G401 (cell line): ENCODE measurements around the gene MVK. TPM values are rescaled to one million over a fixed set of nuclear protein-coding genes. Genes with fewer than 3 reads are reported as not detected.
"Not testable (repeated sequence)": the region's sequence is repeated elsewhere in the genome, so short reads cannot be mapped to it uniquely, and the experiment has no call there.

Experiments used
- DNase-seq: peaks from one replicate; pipeline ENCODE4 v3.0.0-alpha.2; 2015; ENCODE audit warnings: low spot score
- in situ Hi-C: cut with HindIII; loops from 2 replicates; pipeline ENCODE4 v1.10.0; 2016; ENCODE audit warnings: low sequenced_read_pairs, mixed read lengths
- total RNA-seq: library from RNA; depleted of rRNA; stranded (reverse); fragments of >200 nt; shearing (Covaris generic); gene quantifications from 2 replicates; pipeline ENCODE4 v1.2.3, GENCODE V29; 2014

Gene MVK
- total RNA-seq, 1 experiment from 2014 or later, result 37.4 TPM

DNA sequence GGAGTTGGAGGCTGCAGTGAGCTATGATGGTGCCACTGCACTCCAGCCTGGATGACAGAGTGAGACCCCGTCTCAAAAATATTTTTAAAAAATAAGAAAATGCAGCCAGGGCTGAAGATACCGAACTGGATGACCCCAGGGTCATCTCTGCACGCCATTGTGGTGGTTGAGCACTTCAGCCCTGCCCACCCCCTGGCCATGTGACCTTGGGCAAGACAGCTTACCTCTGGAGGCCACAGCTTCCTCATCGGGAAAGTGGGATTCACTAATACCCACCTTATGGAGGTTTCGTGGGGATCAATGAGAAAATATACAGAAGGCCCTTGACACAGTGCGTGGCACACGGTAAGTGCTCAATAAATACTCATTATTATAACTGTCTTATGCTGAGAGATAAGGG lies 25.5 kb downstream of the MVK start:
- in situ Hi-C loops, result no loop called here
- DNase-seq, result no peak

DNA sequence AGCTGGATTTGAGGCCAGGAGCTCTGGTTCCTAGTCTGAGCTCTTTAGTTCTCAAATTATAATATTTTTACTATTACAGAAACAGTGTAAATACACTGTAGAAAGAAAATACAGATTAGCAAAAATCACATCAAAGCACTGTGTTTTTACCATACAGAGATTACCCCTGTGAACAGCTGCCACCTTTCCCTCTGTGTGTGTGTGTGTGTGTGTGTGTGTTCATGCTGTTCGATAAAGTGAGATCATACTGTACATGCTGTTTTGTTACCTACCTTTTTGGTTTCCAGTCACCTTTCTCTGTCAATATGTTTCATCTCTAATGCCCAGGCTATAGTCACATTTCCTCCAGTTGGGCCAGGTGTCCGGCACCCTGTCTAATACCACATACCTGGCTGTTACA lies 26.9 kb downstream of the MVK start:
- no peak for DNase-seq
- in situ Hi-C loops, result no loop called here

DNA sequence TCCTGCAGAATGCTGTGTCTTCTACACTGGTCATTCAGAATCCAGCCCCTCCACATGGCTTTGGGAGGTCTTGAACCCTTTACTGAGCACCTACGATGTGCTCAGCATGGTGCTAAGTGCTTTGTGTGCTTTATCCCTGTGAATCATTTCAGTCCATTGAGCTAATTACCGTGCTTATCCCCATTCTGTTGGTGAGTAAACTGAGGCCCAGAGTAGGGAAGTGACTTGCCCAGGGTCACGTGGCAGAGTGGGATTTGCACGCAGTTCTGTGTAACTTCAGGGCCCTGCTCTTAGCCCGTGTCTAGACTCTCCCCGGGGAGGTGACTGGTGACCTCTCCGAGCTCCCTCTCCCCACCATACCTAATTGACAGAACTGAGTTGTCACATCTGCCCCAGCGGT lies 27.4 kb downstream of the MVK start:
- in situ Hi-C loops, result no loop called here
- no peak for DNase-seq

DNA sequence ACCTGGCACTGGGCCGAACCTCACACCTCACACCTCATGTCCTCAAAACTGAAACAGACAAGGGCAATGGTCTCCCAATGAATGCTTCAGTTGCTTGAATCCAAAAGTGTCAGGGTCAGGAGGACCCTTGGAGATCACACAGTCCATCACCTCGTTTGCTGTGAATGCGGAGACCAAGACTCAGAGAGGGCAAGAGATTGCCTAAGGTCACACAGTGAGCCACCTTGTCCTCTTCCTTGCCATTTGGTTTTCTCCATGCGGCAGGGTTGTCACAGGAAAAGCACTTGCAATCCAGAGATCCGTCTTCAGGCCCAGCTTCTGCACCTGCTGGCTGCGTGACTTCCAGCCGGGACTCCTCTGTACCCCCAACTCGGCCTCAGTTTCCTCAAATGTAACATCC lies 28.0 kb downstream of the MVK start:
- in situ Hi-C loops, result no loop called here
- DNase-seq, result no peak

DNA sequence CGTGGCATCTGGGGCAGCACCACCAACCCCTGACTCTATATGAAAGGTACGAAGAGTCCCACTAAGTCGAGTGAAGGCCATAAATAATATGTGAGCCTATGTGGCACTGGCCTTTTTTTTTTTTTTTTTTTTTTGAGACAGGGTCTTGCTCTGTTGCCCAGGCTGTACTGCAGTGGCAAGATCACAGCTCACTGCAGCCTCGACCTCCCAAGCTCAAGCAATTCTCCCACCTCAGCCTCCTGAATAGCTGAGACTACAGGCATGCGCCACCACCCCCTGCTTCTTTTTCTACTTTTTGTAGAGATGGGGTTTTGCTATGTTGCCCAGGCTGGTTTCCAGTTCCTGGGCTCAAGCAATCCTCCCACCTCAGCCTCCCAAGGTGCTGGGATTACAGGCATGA lies 28.5 kb downstream of the MVK start:
- DNase-seq, in situ Hi-C loops: not testable (repeated sequence)

DNA sequence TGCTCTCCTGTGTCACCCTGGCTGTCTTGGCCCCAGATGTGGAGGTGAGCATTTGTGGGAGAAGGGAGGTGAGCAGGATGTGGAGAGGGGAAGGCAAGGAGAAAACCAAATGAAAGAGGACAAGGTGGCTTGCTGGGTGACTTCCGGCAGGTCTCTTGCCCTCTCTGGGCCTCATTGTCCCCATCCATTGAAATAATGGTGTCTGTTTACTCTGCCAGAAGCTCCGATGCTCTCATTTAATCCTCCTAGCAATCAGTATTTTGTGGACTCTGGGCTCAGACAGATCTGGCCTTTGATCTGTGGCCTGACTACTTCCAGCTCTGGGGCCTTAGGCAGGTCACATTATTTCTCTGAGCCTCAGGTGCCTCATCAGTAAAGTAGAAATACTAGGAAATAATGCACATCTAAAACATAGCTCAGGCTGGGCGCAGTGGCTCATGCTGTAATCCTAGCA lies 30.6 kb downstream of the MVK start:
- DNase-seq, result no peak
- in situ Hi-C loops, result no loop called here

DNA sequence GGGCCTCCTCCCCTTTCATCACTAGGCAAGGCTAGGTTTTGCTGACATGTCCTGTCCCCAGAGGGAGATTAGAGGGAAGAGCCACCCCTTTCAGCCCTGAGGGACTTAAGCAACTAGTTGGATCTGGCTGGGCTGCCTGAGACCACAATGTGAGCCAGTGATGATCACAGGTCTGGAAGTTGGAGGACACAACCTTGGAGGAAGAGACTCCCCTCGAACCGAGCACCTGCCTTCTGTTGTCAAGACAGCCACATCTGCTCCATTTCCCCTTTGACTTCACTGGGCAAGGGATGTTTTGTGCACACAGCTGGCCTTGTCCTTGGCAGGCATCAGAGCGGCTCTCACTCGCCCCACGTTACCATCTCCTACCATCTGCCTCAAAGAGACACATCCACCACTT lies 31.4 kb downstream of the MVK start:
- no peak for DNase-seq
- in situ Hi-C loops, result no loop called here

DNA sequence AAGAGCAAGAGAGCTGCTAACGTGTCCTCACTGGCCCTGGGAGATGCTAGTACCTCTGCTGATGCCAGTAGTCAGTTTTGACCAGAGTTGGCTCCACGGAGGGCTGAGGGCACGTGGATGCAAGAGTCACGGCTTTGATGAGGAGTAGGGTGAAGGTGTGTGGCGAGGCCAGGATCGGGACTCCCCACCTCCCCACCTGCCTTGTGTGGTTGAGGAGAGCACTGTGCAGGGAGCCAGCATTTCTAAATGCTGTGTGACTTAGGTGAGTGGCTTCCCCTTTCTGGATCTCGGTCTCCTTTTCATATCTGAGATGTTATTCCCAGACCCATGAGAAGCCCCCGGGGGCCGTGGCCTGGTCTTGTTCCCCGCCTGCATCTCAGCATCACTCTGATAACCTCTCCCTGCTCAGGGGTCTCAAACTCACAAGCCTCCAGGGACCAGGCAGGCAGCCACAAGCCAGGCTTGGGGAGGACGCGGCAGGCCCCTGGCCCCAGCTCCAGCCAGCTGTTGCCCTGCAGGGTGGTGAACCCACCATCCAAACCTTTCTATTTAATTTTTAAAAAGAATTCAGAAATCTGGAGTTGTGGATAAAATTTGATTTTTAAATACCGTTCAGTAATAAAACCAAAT lies 32.1 kb downstream of the MVK start:
- no peak for DNase-seq
- in situ Hi-C loops, result no loop called here

DNA sequence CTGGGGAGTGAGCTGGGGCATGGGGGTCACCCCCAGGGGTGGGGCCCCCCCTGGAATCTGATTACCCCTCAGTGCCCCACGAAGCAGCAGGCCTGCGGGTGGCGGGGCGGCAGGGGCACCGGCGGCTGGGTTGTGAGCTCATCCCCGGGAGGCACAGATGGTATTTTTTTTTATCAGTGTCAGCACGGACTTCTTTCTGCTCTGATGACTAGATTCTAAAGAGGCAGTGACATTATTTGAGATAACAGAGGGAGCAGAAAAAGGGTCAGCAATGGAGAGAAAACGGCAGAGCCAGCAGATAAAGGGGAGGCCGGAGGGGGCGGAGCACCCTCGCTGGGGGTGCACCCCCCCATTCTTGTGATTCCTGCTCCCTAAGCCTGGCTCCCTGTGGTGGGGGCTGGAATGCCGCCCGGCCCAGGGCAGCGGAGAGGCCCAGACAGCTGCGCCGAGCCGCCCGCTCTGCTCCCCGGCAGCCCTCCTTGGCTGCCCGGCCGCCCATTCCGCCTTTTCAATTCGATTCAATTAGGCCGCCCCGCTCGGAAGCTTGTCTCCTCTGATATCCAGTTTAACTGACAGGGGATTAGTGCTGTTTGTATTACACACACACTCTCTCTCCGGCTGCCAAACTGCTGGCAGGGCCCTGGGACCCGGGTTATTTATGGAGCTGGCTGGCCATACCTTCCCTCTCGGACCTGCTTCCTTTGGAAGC lies 32.9 kb downstream of the MVK start:
- in situ Hi-C loops, result no loop called here
- DNase-seq, result peak; percentile 55

DNA sequence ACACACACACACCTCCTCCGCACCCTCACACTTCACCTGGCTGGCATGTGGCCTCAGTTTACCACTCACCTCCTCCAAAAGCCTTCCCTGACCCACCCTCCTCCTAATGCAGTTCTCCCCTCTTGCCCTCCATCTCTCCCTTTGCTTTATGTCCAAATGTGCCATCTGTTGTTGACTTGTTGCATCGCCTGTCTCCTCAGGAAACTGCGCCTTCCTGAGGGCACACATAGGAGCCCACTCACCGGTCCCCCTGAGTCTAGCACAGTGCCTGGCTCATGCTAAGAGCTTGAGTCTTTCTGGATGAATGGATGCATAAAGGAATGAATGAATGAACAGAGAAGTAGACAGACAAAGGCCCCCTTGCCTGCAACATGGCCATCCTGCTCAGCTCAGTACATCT lies 34.0 kb downstream of the MVK start:
- in situ Hi-C loops, result no loop called here
- DNase-seq, result no peak

DNA sequence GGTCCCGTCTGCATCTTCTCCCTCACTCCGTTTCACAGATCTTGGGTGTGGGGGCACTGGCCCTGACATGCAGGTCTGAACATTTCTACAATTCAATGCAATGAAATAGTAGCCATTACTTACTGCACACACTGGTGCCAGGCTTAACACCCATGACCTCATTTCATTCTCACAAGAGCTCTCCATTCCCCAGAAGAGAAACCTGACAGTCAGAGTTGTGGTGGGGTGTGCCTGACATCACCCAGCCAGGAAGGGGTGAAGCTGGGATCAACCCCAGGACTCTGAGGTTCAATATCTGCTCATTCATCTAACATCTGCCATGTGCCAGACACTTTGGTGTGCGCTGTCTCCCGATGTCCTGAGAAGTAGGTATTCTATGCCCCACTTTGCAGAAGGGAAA lies 34.7 kb downstream of the MVK start:
- in situ Hi-C loops, result no loop called here
- no peak for DNase-seq

DNA sequence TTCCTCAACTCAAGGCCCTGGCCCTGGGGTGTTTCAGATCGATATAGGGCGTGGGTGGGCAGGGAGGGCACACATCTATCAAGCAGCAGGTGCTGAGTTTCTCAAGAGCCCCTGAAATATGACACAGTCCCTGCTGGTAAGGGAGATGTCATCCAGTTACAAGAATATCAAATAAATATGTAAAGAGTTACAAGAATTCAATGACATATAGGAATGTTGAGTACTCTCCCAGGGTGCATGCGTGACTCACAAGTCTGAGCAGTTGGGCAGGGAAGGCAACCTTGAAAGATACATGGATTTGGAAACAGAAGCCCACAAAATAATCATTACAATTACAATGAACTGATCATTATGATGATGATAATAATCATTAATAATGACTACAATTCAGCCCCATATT lies 35.2 kb downstream of the MVK start:
- in situ Hi-C loops, result no loop called here
- DNase-seq, result no peak

DNA sequence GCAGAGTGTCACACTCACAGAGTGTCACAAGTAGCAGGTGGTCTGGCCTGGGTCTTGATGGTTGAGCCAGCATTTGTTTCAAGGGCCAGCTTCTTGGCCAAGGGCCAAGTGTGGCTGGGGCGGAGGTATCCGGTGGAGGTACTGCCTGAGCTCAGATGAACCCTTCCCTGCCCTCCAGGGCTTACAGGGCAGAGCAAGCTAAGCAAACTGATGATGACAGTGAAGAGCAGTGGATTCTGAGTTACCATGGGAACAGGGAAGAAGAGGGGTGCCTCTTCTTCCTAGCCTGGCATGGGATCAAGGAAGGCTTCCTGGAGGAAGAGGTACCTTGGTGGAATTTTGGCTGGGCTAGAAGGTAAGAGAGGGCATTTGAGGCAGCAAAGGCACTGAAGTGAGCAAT lies 35.7 kb downstream of the MVK start:
- in situ Hi-C loops, result no loop called here

DNA sequence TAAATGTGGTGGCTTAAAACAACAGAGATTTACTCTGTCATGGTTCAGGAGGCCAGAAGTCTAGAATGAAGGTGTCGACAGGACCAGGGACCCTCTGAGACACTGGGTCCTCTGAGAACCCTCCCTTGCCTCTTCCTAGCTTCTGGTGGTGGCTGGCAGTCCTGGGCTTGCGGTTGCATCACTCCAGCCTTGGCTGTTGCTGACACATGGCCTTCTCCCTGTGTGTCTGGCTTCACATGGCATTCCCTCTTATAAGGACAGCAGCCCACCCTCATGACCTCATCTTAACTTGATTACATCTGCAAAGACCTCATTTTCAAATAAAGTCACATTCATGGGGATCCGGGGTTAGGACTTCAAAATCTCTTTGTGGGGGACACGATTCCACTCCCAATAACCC lies 36.9 kb downstream of the MVK start:
- no peak for DNase-seq
- in situ Hi-C loops, result no loop called here

More for the DNA sequence above, 35.7 kb downstream of the MVK start:
- no peak for DNase-seq

DNA sequence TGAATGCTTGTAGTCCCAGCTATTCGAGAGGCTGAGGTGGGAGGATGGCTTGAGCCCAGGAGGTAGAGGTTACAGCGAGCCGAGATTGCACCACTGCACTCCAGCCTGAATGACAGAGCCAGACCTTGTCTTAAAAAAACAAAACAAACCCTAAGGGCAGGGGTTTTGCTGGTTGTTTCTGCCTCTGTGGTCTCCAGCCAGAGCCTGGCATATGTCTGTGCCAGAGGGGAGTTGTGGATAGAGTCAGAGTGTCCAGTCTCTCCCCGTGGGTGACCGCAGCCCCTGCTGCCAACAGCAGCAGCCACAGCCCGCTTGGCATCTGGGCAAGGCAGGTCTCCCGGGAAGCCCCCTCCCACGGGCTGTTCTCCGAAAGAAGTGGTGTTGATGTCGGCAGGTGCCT lies 37.6 kb downstream of the MVK start:
- DNase-seq, result no peak
- in situ Hi-C loops, result no loop called here

DNA sequence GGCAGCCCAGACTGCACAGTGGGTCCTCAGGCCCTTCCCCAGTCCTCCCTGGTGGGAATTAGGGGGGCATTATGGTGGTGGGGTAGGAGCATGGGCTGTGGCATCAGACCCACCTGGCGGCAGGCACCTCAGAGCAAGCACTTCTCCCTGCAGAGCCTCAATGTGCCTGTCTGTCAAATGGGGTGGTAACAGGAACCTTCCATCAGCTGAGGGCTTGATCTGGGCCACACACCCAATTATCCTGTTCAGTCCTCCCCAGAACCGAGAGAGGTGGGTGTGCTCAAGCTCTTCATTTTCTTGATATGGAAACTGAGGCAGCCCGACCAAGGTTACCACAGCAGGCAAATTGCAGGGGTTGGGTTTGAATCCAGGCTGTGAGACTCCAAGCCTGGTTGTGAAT lies 38.4 kb downstream of the MVK start:
- DNase-seq, result no peak
- in situ Hi-C loops, result no loop called here

DNA sequence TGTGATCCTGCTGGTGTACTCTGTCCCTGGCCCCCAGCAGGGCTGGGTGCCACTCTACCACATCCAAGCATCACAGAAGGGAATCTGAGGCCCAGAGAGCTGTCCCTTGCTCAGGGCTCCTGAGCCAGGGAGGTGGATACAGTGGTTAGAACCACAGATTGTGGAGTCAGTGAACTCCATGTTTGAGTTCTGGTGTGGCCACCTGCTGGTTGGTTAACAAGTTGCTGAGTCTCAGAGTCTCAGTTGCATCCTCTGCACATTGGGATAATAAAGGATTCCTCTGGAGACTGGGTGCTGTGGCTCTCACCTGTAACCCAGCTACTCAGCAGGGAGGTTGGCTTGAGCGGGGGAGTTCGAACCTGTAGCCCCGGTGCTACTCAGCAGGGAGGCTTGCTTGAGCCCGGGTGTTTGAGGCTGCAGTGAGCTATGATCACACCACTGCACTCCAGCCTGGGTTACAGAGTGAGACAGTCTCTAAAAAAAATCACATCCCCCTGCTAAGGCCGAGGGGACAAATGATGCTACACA lies 39.4 kb downstream of the MVK start:
- in situ Hi-C loops, result no loop called here
- no peak for DNase-seq

DNA sequence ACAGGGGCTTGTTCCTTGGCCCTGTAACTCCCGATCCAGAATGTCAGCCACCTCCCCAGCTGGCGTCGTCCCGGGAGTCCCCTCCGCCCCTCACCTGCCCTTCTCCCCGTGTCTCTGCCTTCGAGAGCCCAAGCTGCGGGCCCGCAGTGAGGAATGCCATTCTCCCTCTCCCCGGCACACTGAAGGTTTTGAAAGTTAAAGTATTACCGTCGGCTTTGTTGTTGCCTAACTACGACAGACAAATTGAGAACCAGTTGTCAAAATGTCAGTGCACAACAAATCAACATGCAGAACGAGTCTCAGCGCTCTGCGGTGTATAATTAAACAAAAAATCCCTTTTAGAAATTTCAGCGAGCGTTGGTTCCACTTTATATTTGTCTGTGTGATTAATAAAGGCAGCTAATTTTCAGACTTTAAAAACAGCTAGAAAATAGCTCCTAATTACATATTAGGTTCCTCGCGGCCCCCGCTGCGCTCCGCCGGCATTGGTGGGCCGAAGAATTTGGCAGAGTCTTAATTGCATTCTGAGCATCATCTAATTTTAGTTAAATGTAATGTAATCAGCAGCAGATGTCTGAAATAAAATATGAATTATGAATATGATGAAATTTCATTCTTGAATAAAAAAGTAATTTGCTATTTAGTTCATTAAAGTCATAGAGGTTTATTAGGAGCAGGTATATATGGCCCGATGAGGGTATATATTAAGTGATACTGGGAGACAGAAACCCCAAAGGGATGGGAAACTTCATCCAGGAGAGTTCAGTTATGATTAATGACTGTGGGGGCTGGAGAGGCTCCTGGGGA lies 40.3 kb downstream of the MVK start:
- no peak for DNase-seq
- in situ Hi-C loops, result no loop called here

DNA sequence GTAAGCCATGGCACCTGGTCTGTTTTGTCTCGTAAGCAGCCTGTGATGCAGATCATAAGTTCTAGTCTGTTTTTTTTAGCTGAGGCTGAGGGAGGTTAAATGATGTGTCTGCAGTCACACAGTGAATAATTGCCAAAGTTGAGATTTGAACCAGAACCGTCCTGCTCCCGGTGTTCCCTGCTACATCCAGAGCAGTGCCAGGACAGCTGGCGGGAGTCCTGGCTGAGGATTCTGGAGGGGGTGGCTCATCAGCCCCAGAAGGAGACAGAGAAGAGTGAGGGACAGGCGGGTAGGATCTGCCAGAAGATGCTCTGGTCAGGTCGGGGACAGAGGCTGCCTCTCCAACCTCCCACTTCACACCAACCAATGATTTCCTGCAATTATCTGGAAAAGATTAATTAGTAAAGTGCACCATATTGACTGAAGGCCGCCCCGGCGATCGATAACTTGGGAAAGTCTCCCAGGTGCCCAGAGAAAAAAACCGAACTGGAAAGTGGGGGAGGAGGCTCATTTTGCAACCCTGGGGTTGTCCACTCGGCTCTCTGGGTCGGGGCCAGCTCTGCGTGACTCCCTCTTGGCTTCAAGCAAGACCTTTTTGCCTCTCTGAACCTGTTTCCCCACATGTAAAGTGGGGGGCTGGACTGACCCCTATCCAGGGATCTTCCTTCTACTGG lies 42.1 kb downstream of the MVK start:
- in situ Hi-C loops, result no loop called here
- no peak for DNase-seq

DNA sequence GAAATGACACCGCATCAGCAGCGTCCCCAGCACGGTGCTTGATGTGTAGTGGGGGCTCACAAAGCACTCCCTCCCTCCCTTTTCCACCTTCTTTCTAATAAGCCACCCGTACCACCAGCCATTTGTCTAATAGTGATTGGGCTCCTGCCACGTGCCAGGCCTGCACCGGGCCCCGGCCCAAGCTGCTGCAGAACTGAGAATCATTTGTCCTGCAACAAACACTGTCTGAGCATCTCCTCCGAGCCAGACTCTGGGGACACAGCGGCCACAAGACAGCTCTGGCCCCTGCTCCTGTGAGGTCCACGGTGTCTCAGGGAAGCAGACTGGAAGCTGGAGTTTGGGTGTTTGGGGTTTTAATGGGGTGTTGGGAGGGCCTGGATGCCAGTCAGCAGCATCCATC lies 43.9 kb downstream of the MVK start:
- no peak for DNase-seq
- in situ Hi-C loops, result no loop called here
